PC-3 (cell line): ENCODE measurements around the gene ANKS1B.

Experiments
- CTCF ChIP-seq: fragments of 300-600 bp; sonication (generic); conservative IDR thresholded peaks from 2 replicates; pipeline ENCODE4 v1.5.1; 2017; ENCODE audit warnings: antibody characterized with exemption, low read depth, mild to moderate bottlenecking, low read length
- EZH2phosphoT487 ChIP-seq: fragments of 300-600 bp; sonication (generic); IDR thresholded peaks from 2 replicates; pipeline ENCODE4 v1.6.1; 2018; ENCODE audit warnings: mild to moderate bottlenecking, antibody characterized with exemption, low read length, borderline replicate concordance

- TF ChIP-seq CTCF (no peak), EZH2phosphoT487 (no peak)
Measured at GRCh38 chr12:99847936-99848335, 136.8 kb downstream of the ANKS1B start.
